Stimulated activated CD8-positive, alpha-beta memory T cell treated with anti-CD3 and anti-CD28 coated beads, Interleukin-12 subunit alpha, Interleukin-12 subunit beta, amount 100 ng/mL, for 4 hours (primary cell): Measurements from ENCODE around the gene PIGM.
A peak's percentile ranks its signal among the peaks of the same experiment; 100 is the strongest.

ENCODE experiments used
- DNase-seq: peaks from one replicate; pipeline ENCODE4 v3.0.0-alpha.2; 2020; ENCODE audit warnings: low read depth

The PIGM gene

GRCh38 chr1:160031365-160032164 is at the start of gene PIGM:
Gene PIGM, minus strand, starts transcription at chr1:160031990. Its CDS starts 251 bp downstream, at chr1:160031739.
- peak; percentile 85 for DNase-seq

GRCh38 chr1:160081261-160081936 is 49.6 kb upstream of the PIGM start, which contains the start of gene KCNJ9:
Gene KCNJ9, plus strand, starts transcription at chr1:160081538. Its CDS starts 2,493 bp downstream, at chr1:160084031.
- no peak for DNase-seq

GRCh38 chr1:160080381-160081100 is 48.8 kb upstream of the PIGM start:
- no peak for DNase-seq

- DNase-seq, result no peak
These were observed 47.7 kb upstream of the PIGM start for GRCh38 chr1:160079448-160079847.

GRCh38 chr1:160078512-160079195 is 46.9 kb upstream of the PIGM start:
- no peak for DNase-seq

- no peak for DNase-seq
These were observed 45.7 kb upstream of the PIGM start for GRCh38 chr1:160077486-160077885.

- no peak for DNase-seq
These were observed 44.5 kb upstream of the PIGM start for GRCh38 chr1:160076295-160076694.

GRCh38 chr1:160075836-160076235 is 44.0 kb upstream of the PIGM start:
- DNase-seq, result no peak

- DNase-seq, result no peak
These were observed 43.1 kb upstream of the PIGM start for GRCh38 chr1:160074865-160075264.

GRCh38 chr1:160071289-160071688 is 39.5 kb upstream of the PIGM start:
- DNase-seq, result no peak

- DNase-seq, result peak; percentile 69
These were observed 38.7 kb upstream of the PIGM start for GRCh38 chr1:160070243-160071163.

GRCh38 chr1:160069460-160070231 is 37.9 kb upstream of the PIGM start, which contains the start of gene KCNJ10:
Gene KCNJ10, minus strand, starts transcription at chr1:160070160. Its CDS starts 27,628 bp downstream, at chr1:160042532.
- DNase-seq, result no peak

- DNase-seq, result no peak
These were observed 36.4 kb upstream of the PIGM start for GRCh38 chr1:160068225-160068624.

- DNase-seq, result no peak
These were observed 35.3 kb upstream of the PIGM start for GRCh38 chr1:160066829-160067745.

- no peak for DNase-seq
These were observed 33.0 kb upstream of the PIGM start for GRCh38 chr1:160064746-160065145.

GRCh38 chr1:160064164-160064563 is 32.4 kb upstream of the PIGM start:
- no peak for DNase-seq

GRCh38 chr1:160063176-160063575 is 31.4 kb upstream of the PIGM start:
- no peak for DNase-seq

GRCh38 chr1:160062230-160062532 is 30.4 kb upstream of the PIGM start:
- DNase-seq, result no peak
